B cell (primary cell): ENCODE results near the gene TRNP1. TPM values are rescaled to one million over a fixed set of nuclear protein-coding genes. Genes with fewer than 3 reads are reported as not detected.
A peak's percentile ranks its signal among the peaks of the same experiment; 100 is the strongest.

Experiments
- ATAC-seq: fragments of 200-7000 bp; cut with Tn5 transposase; one replicate; pipeline ENCODE4 v1.10.0; 2021; ENCODE audit warnings: low read depth, mild to moderate bottlenecking, moderate number of reproducible peaks, moderate library complexity
- CTCF ChIA-PET: fragments of 350-600 bp; sonication (Branson Sonifier 250); formaldehyde crosslinking; loops from one replicate; lab custom pipeline; 2021; ENCODE audit warnings: antibody characterized with exemption, inconsistent platforms; lab: Charles Lee
- POLR2A ChIA-PET: fragments of 350-600 bp; sonication (Branson Sonifier 250); formaldehyde crosslinking; loops from one replicate; lab custom pipeline; 2021; ENCODE audit warnings: antibody characterized with exemption; lab: Charles Lee
- DNase-seq: peaks from one replicate; pipeline ENCODE4 v3.0.0; 2013
- H2AFZ ChIP-seq: 2 replicates; pipeline ENCODE4 v1.6.1; 2012; ENCODE audit warnings: mild to moderate bottlenecking, low read depth, low read length; ENCODE audit not compliant: insufficient read depth, poor library complexity, severe bottlenecking
- H3K27ac ChIP-seq, 2 donors: 1 replicate in 1 of 2; 2 replicates in 1 of 2; pipeline ENCODE4 v1.5.1; 2012 to 2013; ENCODE audit warnings: low read length in 2 of 2, mild to moderate bottlenecking in 2 of 2, moderate library complexity in 1 of 2
- H3K27me3 ChIP-seq, 4 experiments: fragments of 200-600 bp in 1 of 4; sonication (generic) in 1 of 4; replicated peaks in 1 of 4; 1 replicate in 2 of 4; 2 replicates in 2 of 4; pipeline versions ENCODE4 v1.6.1 to v1.7.0; 2013 to 2016; ENCODE audit warnings: low read length in 3 of 4, mild to moderate bottlenecking in 2 of 4, mixed read lengths in 1 of 4, moderate library complexity in 1 of 4; ENCODE audit not compliant: insufficient read depth in 4 of 4, control insufficient read depth in 3 of 4; ENCODE audit errors: control extremely low read depth in 1 of 4
- H3K36me3 ChIP-seq, 2 experiments: replicated peaks in 1 of 2; 1 replicate in 1 of 2; 2 replicates in 1 of 2; pipeline versions ENCODE4 v1.6.1 to v1.7.1; 2013; ENCODE audit warnings: low read length in 1 of 2; ENCODE audit not compliant: insufficient read depth in 2 of 2, control insufficient read depth in 1 of 2; ENCODE audit errors: control extremely low read depth in 1 of 2, extremely low read depth in 1 of 2
- H3K4me1 ChIP-seq, 2 donors: fragments of 200-600 bp in 1 of 2; sonication (generic) in 1 of 2; 1 replicate in 1 of 2; 2 replicates in 1 of 2; pipeline versions ENCODE4 v1.5.1 to v1.6.1; 2013 to 2017; ENCODE audit warnings: low read length in 2 of 2; ENCODE audit not compliant: control insufficient read depth in 2 of 2, insufficient read depth in 2 of 2
- H3K4me2 ChIP-seq: replicated peaks from 2 replicates; pipeline ENCODE3; 2012; ENCODE audit warnings: mild to moderate bottlenecking, low read depth, low read length; ENCODE audit not compliant: poor library complexity, severe bottlenecking
- H3K4me3 ChIP-seq, 5 experiments: fragments of 200-600 bp in 1 of 5; sonication (generic) in 1 of 5; 1 replicate in 3 of 5; 2 replicates in 2 of 5; pipeline versions ENCODE4 v1.5.1 to v1.7.0; 2011 to 2016; ENCODE audit warnings: low read length in 4 of 5, mild to moderate bottlenecking in 4 of 5, low read depth in 2 of 5, control low read depth in 1 of 5, moderate library complexity in 1 of 5; ENCODE audit not compliant: insufficient read depth in 1 of 5; ENCODE audit errors: control extremely low read depth in 1 of 5, extremely low read depth in 1 of 5
- H3K79me2 ChIP-seq: fragments of 200-600 bp; sonication (generic); one replicate; pipeline ENCODE4 v1.6.0; 2016; ENCODE audit warnings: low read length; ENCODE audit not compliant: control insufficient read depth, insufficient read depth
- H3K9ac ChIP-seq: fragments of 200-600 bp; sonication (generic); 2 replicates; pipeline ENCODE4 v1.6.1; 2017; ENCODE audit warnings: mild to moderate bottlenecking, low read length, moderate library complexity
- H3K9me3 ChIP-seq, 3 donors: one replicate each; pipeline versions ENCODE4 v1.6.1 to v1.7.1; 2013; ENCODE audit warnings: low read length in 2 of 3; ENCODE audit not compliant: control insufficient read depth in 2 of 3, insufficient read depth in 1 of 3; ENCODE audit errors: control extremely low read depth in 1 of 3
- H4K20me1 ChIP-seq: 2 replicates; pipeline ENCODE4 v1.6.0; 2012; ENCODE audit warnings: mild to moderate bottlenecking, low read length; ENCODE audit not compliant: insufficient read depth, control insufficient read depth, poor library complexity, severe bottlenecking
- H3K27ac Mint-ChIP-seq: one replicate; pipeline ENCODE4 v1.8.0; 2021; ENCODE audit warnings: mixed read lengths
- H3K27me3 Mint-ChIP-seq: one replicate; pipeline ENCODE4 v1.8.0; 2021; ENCODE audit warnings: mixed read lengths
- H3K4me1 Mint-ChIP-seq: one replicate; pipeline ENCODE4 v1.8.0; 2021; ENCODE audit warnings: mixed read lengths
- H3K4me3 Mint-ChIP-seq: one replicate; pipeline ENCODE4 v1.8.0; 2021; ENCODE audit warnings: mixed read lengths
- H3K9me3 Mint-ChIP-seq: one replicate; pipeline ENCODE4 v1.8.0; 2022; ENCODE audit warnings: mixed read lengths; ENCODE audit not compliant: insufficient read depth
- CTCF ChIP-seq: fragments of 200-600 bp; IDR thresholded peaks from one replicate; pipeline ENCODE4 v1.8.0; 2022; ENCODE audit warnings: antibody characterized with exemption, mild to moderate bottlenecking
- EZH2 ChIP-seq: IDR thresholded peaks from 2 replicates; pipeline ENCODE4 v1.6.1; 2012; ENCODE audit warnings: borderline replicate concordance, low read depth, mild to moderate bottlenecking, moderate library complexity, low read length; ENCODE audit not compliant: insufficient read depth, poor library complexity, severe bottlenecking
- WGBS: methylation state at CpG from one replicate; pipeline ENCODE4 v1.1.5; 2013; ENCODE audit warnings: missing lambda C conversion rate; ENCODE audit not compliant: insufficient coverage; 5-methylcytosine and 5-hydroxymethylcytosine counted together
- intact Hi-C: fragments of 100-400 bp; cut with micrococcal nuclease; formaldehyde crosslinking; loops from one replicate; pipeline ENCODE4 v1.10.0; 2022
- polyA plus RNA-seq: library from polyadenylated mRNA; depleted of rRNA; stranded (reverse); fragments of >200 nt; gene quantifications from 2 replicates; pipeline ENCODE4 v1.2.3, GENCODE V29; 2012
- total RNA-seq, 2 donors: library from RNA; stranded (reverse); fragments of 120-200 nt in 1 of 2; gene quantifications; 1 replicate in 1 of 2; 2 replicates in 1 of 2; pipeline versions ENCODE4 v1.2.3 to v1.2.4, GENCODE V29; 2013 to 2022

TRNP1 gene
- total and polyA plus RNA-seq, 2 donors (not counting 1 experiment from before 2014, with no cell fraction given), result 0.54 to 2.3 TPM

GRCh38 chr1:26994787-26995517 is 1.5 kb downstream of the TRNP1 start:
- peak overlapping the region; percentile 15 for H3K27ac Mint-ChIP-seq
- Histone ChIP-seq H3K27ac (no peak overlapping the region), H3K79me2 (no peaks in the 10 kb centered on the region), H3K27me3 (peaks cover 0 to 54% (median 30%) of the 10 kb centered on the region in 4 experiments), H3K9ac (peak overlapping the region; percentile 44), H3K4me3 (peak overlapping the region in 2 of 5 experiments; percentile 6 to 27), H4K20me1 (no peaks in the 10 kb centered on the region), H3K4me2 (peak overlapping the region; percentile 98), H2AFZ (no peak overlapping the region), H3K9me3 (peaks cover 0 to 13% (median 0%) of the 10 kb centered on the region in 3 donors), H3K4me1 (peaks cover 13 to 25% of the 10 kb centered on the region in 2 donors), H3K36me3 (no peaks in the 10 kb centered on the region)
- no peaks in the 10 kb centered on the region for H3K9me3 Mint-ChIP-seq
- intact Hi-C loops, result no loop called here
- ChIA-PET POLR2A (no interaction called here), CTCF (interaction anchor here (0.9 to 7.4 kb wide), 4 partner anchors 50 to 108 kb away, joined by 3 to 83 read pairs (median 6); no protein-coding TSS in a partner anchor)
- no peak for TF ChIP-seq EZH2
- no peak for TF ChIP-seq CTCF
- peaks cover 41% of the 10 kb centered on the region for H3K27me3 Mint-ChIP-seq
- ATAC-seq (no peak), DNase-seq (peak; percentile 27)
- WGBS, result 58% methylated on average over 11 of the region's 15 CpGs
- peaks cover 15% of the 10 kb centered on the region for H3K4me1 Mint-ChIP-seq
- peak overlapping the region; percentile 86 for H3K4me3 Mint-ChIP-seq

GRCh38 chr1:26996024-26996423 is 2.5 kb downstream of the TRNP1 start:
- peak; percentile 16 for DNase-seq
- Mint-ChIP-seq H3K9me3 (no peaks in the 10 kb centered on the region), H3K4me3 (no peak overlapping the region), H3K27me3 (peaks cover 37% of the 10 kb centered on the region), H3K4me1 (peaks cover 17% of the 10 kb centered on the region), H3K27ac (no peak overlapping the region)
- Histone ChIP-seq H4K20me1 (no peaks in the 10 kb centered on the region), H3K9ac (no peak overlapping the region), H3K4me2 (no peak overlapping the region), H3K27me3 (peaks cover 0 to 52% (median 30%) of the 10 kb centered on the region in 4 experiments), H3K36me3 (no peaks in the 10 kb centered on the region), H3K27ac (no peak overlapping the region), H3K4me1 (peaks cover 16 to 27% of the 10 kb centered on the region in 2 donors), H2AFZ (no peak overlapping the region), H3K4me3 (no peak overlapping the region), H3K79me2 (no peaks in the 10 kb centered on the region), H3K9me3 (peaks cover 0 to 13% (median 0%) of the 10 kb centered on the region in 3 donors)
- TF ChIP-seq CTCF (no peak), EZH2 (no peak)
- ATAC-seq, result no peak
- ChIA-PET CTCF (interaction anchor here (0.6 to 7.4 kb wide), 9 partner anchors 10 to 1370 kb away, joined by 3 to 84 read pairs (median 6); partner anchors contain the start of gene TENT5B), POLR2A (no interaction called here)
- no CpG with 5 or more reads among the region's 1 CpG for WGBS
- intact Hi-C loops, result no loop called here
